Measurements from ENCODE around the gene UCK2. TPM values are rescaled to one million over a fixed set of nuclear protein-coding genes. Genes with fewer than 3 reads are reported as not detected.
A peak's percentile ranks its signal among the peaks of the same experiment; 100 is the strongest.

Gene UCK2
- total RNA-seq, 2 donors from 2014 or later, result 8.8 to 19.3 TPM

DNA sequence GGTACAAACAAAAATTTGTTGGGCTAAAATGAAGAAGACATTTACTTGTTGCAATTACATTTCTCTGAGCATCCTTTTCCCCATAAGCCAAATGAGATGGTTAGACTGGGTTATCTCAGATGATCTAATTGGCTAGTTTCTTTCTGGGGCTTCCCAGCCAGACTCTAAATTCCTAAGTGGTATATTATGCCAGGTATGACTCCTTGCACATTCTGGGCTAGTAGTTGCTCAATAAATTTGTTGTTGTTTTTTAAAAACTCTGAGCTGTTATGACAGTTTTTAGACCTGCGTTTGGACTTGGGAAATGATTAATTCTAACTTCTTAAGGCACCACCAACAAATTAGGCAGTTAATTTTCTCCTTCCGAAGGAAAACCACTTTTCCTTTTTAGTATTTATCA, 66.1 kb downstream of the UCK2 start:
- H3K4me1 ChIP-seq, result peaks cover 0 to 43% of the 10 kb centered on the region in 2 donors
- no peak overlapping the region for H3K4me3 ChIP-seq
- no peaks in the 10 kb centered on the region for H3K9me3 ChIP-seq
- peaks cover 14% of the 10 kb centered on the region for H3K36me3 ChIP-seq
- no peak overlapping the region for H3K27ac ChIP-seq
- no peak for DNase-seq (ENCODE audit: low spot score)
- TF ChIP-seq, protein P1, sequence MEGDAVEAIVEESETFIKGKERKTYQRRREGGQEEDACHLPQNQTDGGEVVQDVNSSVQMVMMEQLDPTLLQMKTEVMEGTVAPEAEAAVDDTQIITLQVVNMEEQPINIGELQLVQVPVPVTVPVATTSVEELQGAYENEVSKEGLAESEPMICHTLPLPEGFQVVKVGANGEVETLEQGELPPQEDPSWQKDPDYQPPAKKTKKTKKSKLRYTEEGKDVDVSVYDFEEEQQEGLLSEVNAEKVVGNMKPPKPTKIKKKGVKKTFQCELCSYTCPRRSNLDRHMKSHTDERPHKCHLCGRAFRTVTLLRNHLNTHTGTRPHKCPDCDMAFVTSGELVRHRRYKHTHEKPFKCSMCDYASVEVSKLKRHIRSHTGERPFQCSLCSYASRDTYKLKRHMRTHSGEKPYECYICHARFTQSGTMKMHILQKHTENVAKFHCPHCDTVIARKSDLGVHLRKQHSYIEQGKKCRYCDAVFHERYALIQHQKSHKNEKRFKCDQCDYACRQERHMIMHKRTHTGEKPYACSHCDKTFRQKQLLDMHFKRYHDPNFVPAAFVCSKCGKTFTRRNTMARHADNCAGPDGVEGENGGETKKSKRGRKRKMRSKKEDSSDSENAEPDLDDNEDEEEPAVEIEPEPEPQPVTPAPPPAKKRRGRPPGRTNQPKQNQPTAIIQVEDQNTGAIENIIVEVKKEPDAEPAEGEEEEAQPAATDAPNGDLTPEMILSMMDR (IDR thresholded peaks at IDR 0.05), result no peak
- H3K27me3 ChIP-seq, result no peaks in the 10 kb centered on the region

DNA sequence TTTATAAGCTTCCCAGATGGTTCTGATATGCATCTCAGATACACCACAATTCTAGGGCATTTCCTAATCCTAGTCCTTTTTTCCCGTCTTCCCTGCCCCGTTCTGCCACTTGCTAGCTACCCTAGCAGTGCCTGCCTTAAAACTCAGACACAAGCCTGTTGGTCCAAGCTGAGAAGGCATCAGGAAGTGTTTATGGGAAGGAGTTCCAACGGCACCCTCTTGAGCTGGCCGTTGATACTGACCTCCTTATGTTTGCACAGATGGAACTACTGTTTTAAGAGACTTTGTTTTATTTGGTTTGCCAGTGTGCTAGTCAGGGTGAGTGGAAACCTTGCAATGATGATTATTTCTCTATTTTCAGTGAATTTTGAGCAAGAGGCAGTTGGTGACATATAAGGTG, 67.2 kb downstream of the UCK2 start:
- peaks cover 0 to 54% of the 10 kb centered on the region in 2 donors for H3K4me1 ChIP-seq

DNA sequence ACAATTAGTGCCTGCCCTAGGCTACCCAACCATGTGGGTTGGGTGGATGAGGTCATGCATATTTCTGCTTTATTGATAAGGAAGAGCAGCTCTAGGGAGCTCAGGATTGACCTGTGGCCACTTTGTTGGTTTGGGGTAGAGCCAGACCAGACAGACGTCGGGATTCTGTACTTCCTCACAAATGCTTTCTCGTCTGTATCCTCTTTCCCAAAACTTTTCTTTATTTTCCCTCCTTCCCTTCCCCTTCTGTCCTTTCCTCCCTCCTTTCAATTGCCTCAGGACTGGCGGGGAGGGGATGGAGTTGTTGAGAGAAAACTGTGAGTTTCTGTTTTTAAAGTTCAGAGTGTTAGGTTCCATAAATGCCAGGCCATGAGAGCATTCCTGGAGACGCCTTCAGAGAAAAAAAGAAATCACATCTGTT, 68.0 kb downstream of the UCK2 start:
- peaks cover 0 to 61% of the 10 kb centered on the region in 2 donors for H3K4me1 ChIP-seq
- no peaks in the 10 kb centered on the region for H3K27me3 ChIP-seq
- TF ChIP-seq, protein P1 (IDR thresholded peaks at IDR 0.05), result no peak
- H3K4me3 ChIP-seq, result no peak overlapping the region
- peak overlapping the region; percentile 63 to 69 for H3K27ac ChIP-seq
- no peak for DNase-seq (ENCODE audit: low spot score)
- H3K9me3 ChIP-seq, result no peaks in the 10 kb centered on the region
- H3K36me3 ChIP-seq, result peaks cover 14% of the 10 kb centered on the region

More for the DNA sequence above, 67.2 kb downstream of the UCK2 start:
- TF ChIP-seq, protein P1 (IDR thresholded peaks at IDR 0.05), result no peak
- Histone ChIP-seq H3K4me3 (no peak overlapping the region), H3K27me3 (no peaks in the 10 kb centered on the region), H3K36me3 (peaks cover 14% of the 10 kb centered on the region), H3K9me3 (no peaks in the 10 kb centered on the region), H3K27ac (no peak overlapping the region)
- DNase-seq (ENCODE audit: low spot score), result no peak

DNA sequence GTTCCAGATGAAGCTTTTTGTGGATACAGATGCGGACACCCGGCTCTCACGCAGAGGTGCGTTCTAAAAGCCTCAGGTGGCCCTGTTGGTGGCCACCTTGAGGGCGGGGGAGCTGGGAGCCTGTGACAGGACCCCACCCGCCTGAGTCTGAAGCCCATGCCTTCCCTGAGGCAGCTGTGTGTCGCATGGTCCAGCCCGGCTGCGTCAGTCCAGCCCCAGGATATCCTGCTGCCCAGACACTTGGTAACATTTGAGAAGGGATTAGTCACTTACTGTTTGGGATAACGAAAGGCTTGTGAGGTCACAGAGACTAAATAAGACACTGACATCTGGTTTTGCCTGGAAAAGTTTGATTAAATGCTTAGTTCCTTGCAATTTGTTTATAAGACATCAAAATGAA, 68.9 kb downstream of the UCK2 start:
- H3K36me3 ChIP-seq, result peaks cover 11% of the 10 kb centered on the region
- H3K27ac ChIP-seq, result peak overlapping the region; percentile 63 to 69
- TF ChIP-seq, protein P1 (IDR thresholded peaks at IDR 0.05), result no peak
- no peaks in the 10 kb centered on the region for H3K27me3 ChIP-seq
- no peaks in the 10 kb centered on the region for H3K9me3 ChIP-seq
- H3K4me3 ChIP-seq, result no peak overlapping the region
- no peak for DNase-seq (ENCODE audit: low spot score)
- peaks cover 0 to 61% of the 10 kb centered on the region in 2 donors for H3K4me1 ChIP-seq

DNA sequence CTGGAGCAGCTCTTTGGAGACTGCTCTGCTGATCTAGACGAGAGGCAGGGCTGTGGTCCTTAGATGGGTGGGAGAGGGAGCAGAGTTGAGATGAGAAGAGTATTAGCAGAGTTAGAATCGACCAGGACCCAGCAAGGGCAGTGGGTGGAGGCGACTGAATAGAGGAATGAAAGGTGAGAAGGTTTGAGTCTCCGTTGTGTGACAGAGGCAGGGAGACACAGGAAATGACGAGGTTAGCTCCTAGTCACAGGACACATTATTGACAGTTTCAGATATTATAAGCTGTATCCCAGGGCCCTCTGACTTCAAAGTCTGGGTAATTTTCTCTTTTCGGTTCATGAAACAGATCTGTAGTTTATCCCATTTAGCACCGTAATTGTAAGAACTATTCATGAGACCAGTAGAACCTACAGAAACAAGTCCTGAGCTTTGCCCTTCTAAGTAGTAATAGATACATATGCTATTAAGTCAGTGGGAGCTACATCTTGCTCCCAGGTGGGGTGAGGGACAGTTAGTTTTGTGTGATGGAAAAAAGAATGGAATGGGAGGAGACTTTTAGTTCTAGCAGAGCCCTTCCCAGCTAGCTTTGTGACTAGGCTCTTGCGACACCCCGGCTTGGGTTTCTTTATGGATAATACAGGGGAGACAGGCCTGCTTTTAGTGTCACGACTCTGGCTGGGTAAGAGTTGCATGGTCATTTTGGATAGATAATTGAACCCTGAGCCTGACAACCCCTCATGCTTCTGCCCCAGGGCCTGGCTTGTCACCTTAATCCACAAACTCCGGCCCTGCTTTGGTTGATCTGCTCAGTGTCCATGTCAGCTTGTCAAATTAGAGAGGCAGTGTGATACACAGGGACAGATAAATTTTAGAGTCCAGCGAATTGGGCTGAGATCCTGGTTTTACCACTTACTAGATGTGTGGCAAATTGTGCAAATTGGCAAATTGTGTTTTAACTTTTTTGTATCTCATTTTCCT, 70.2 kb downstream of the UCK2 start:
- H3K4me3 ChIP-seq, result no peak overlapping the region
- peaks cover 0 to 61% of the 10 kb centered on the region in 2 donors for H3K4me1 ChIP-seq
- no peaks in the 10 kb centered on the region for H3K27me3 ChIP-seq
- peaks cover under 1% of the 10 kb centered on the region for H3K36me3 ChIP-seq
- TF ChIP-seq, protein P1 (IDR thresholded peaks at IDR 0.05), result no peak
- DNase-seq (ENCODE audit: low spot score), result no peak
- peak overlapping the region; percentile 63 to 69 for H3K27ac ChIP-seq
- H3K9me3 ChIP-seq, result no peaks in the 10 kb centered on the region

All from right atrium auricular region (tissue), 2 donors.